ENCODE results near the gene THBS1. TPM values are rescaled to one million over a fixed set of nuclear protein-coding genes. Genes with fewer than 3 reads are reported as not detected.

Gene THBS1
- total RNA-seq: 462 TPM
- 244 TPM for polyA plus RNA-seq

GRCh38 chr15:39580485-39581241, at the start of gene THBS1:
THBS1 (plus strand) TSS chr15:39581079; CDS start chr15:39581858, 779 bp downstream.
- DNase-seq (ENCODE audit: extremely low spot score): peak; percentile 79
- WGBS: under 1% methylated on average over 74 of the region's 74 CpGs
- Histone ChIP-seq H3K4me1 (ENCODE audit: insufficient read depth) (no peaks in the 10 kb centered on the region), H3K4me3 (ENCODE audit: low read depth, low read length) (peak within 1 kb of the TSS; percentile 48), H3K27ac (ENCODE audit: low read depth) (peak within 1 kb of the TSS; percentile 93), H3K36me3 (ENCODE audit: insufficient read depth) (no peaks in the 10 kb centered on the region)

GRCh38 chr15:39534996-39535395, 45.9 kb upstream of the THBS1 start:
- WGBS: 83% methylated on average over 5 of the region's 5 CpGs
- H3K4me3 ChIP-seq (ENCODE audit: low read depth, low read length): no peak overlapping the region
- H3K36me3 ChIP-seq (ENCODE audit: insufficient read depth): no peaks in the 10 kb centered on the region
- no peak for DNase-seq (ENCODE audit: extremely low spot score)
- H3K4me1 ChIP-seq (ENCODE audit: insufficient read depth): no peaks in the 10 kb centered on the region
- H3K27ac ChIP-seq (ENCODE audit: low read depth): no peak overlapping the region

- Histone ChIP-seq H3K36me3 (ENCODE audit: insufficient read depth) (no peaks in the 10 kb centered on the region), H3K27ac (ENCODE audit: low read depth) (no peak overlapping the region), H3K4me1 (ENCODE audit: insufficient read depth) (no peaks in the 10 kb centered on the region), H3K4me3 (ENCODE audit: low read depth, low read length) (no peak overlapping the region)
- 68% methylated on average over 10 of the region's 10 CpGs for WGBS
- peak; percentile 39 for DNase-seq (ENCODE audit: extremely low spot score)
These were observed 45.4 kb upstream of the THBS1 start for GRCh38 chr15:39535466-39535865.

GRCh38 chr15:39538936-39539335, 41.9 kb upstream of the THBS1 start:
- no peak for DNase-seq (ENCODE audit: extremely low spot score)
- Histone ChIP-seq H3K36me3 (ENCODE audit: insufficient read depth) (no peaks in the 10 kb centered on the region), H3K4me1 (ENCODE audit: insufficient read depth) (no peaks in the 10 kb centered on the region), H3K27ac (ENCODE audit: low read depth) (no peak overlapping the region), H3K4me3 (ENCODE audit: low read depth, low read length) (no peak overlapping the region)
- WGBS: 88% methylated on average over 3 of the region's 3 CpGs

- 88% methylated on average over 2 of the region's 2 CpGs for WGBS
- DNase-seq (ENCODE audit: extremely low spot score): no peak
- Histone ChIP-seq H3K27ac (ENCODE audit: low read depth) (no peak overlapping the region), H3K36me3 (ENCODE audit: insufficient read depth) (no peaks in the 10 kb centered on the region), H3K4me1 (ENCODE audit: insufficient read depth) (no peaks in the 10 kb centered on the region), H3K4me3 (ENCODE audit: low read depth, low read length) (no peak overlapping the region)
These were observed 41.4 kb upstream of the THBS1 start for GRCh38 chr15:39539466-39539865.

GRCh38 chr15:39539973-39540558, 40.8 kb upstream of the THBS1 start:
- WGBS: 80% methylated on average over 3 of the region's 3 CpGs
- Histone ChIP-seq H3K4me1 (ENCODE audit: insufficient read depth) (no peaks in the 10 kb centered on the region), H3K36me3 (ENCODE audit: insufficient read depth) (no peaks in the 10 kb centered on the region), H3K4me3 (ENCODE audit: low read depth, low read length) (no peak overlapping the region), H3K27ac (ENCODE audit: low read depth) (no peak overlapping the region)
- DNase-seq (ENCODE audit: extremely low spot score): no peak

GRCh38 chr15:39542385-39543065, 38.4 kb upstream of the THBS1 start:
- 92% methylated on average over 4 of the region's 4 CpGs for WGBS
- DNase-seq (ENCODE audit: extremely low spot score): no peak

GRCh38 chr15:39543651-39544050, 37.2 kb upstream of the THBS1 start:
- H3K36me3 ChIP-seq (ENCODE audit: insufficient read depth): no peaks in the 10 kb centered on the region
- H3K4me1 ChIP-seq (ENCODE audit: insufficient read depth): no peaks in the 10 kb centered on the region
- H3K27ac ChIP-seq (ENCODE audit: low read depth): no peak overlapping the region
- no peak for DNase-seq (ENCODE audit: extremely low spot score)
- WGBS: 42% methylated on average over 1 of the region's 1 CpG
- H3K4me3 ChIP-seq (ENCODE audit: low read depth, low read length): no peak overlapping the region

More at GRCh38 chr15:39542385-39543065, 38.4 kb upstream of the THBS1 start:
- H3K4me1 ChIP-seq (ENCODE audit: insufficient read depth): no peaks in the 10 kb centered on the region
- no peaks in the 10 kb centered on the region for H3K36me3 ChIP-seq (ENCODE audit: insufficient read depth)
- no peak overlapping the region for H3K4me3 ChIP-seq (ENCODE audit: low read depth, low read length)
- no peak overlapping the region for H3K27ac ChIP-seq (ENCODE audit: low read depth)

- no peaks in the 10 kb centered on the region for H3K4me1 ChIP-seq (ENCODE audit: insufficient read depth)
- no peak for DNase-seq (ENCODE audit: extremely low spot score)
- H3K36me3 ChIP-seq (ENCODE audit: insufficient read depth): no peaks in the 10 kb centered on the region
- H3K4me3 ChIP-seq (ENCODE audit: low read depth, low read length): no peak overlapping the region
- no peak overlapping the region for H3K27ac ChIP-seq (ENCODE audit: low read depth)
- WGBS: 98% methylated on average over 1 of the region's 1 CpG
These were observed 34.0 kb upstream of the THBS1 start for GRCh38 chr15:39546842-39547241.

GRCh38 chr15:39548561-39548960, 32.3 kb upstream of the THBS1 start:
- WGBS: 97% methylated on average over 4 of the region's 4 CpGs
- H3K36me3 ChIP-seq (ENCODE audit: insufficient read depth): no peaks in the 10 kb centered on the region
- H3K4me3 ChIP-seq (ENCODE audit: low read depth, low read length): no peak overlapping the region
- H3K27ac ChIP-seq (ENCODE audit: low read depth): no peak overlapping the region
- no peaks in the 10 kb centered on the region for H3K4me1 ChIP-seq (ENCODE audit: insufficient read depth)
- DNase-seq (ENCODE audit: extremely low spot score): no peak

GRCh38 chr15:39549912-39550311, 31.0 kb upstream of the THBS1 start:
- no peak overlapping the region for H3K4me3 ChIP-seq (ENCODE audit: low read depth, low read length)
- WGBS: 89% methylated on average over 4 of the region's 4 CpGs
- no peaks in the 10 kb centered on the region for H3K36me3 ChIP-seq (ENCODE audit: insufficient read depth)
- H3K4me1 ChIP-seq (ENCODE audit: insufficient read depth): no peaks in the 10 kb centered on the region
- no peak overlapping the region for H3K27ac ChIP-seq (ENCODE audit: low read depth)
- no peak for DNase-seq (ENCODE audit: extremely low spot score)

GRCh38 chr15:39551476-39551875, 29.4 kb upstream of the THBS1 start:
- no peak overlapping the region for H3K27ac ChIP-seq (ENCODE audit: low read depth)
- H3K4me1 ChIP-seq (ENCODE audit: insufficient read depth): no peaks in the 10 kb centered on the region
- no peak overlapping the region for H3K4me3 ChIP-seq (ENCODE audit: low read depth, low read length)
- DNase-seq (ENCODE audit: extremely low spot score): no peak
- H3K36me3 ChIP-seq (ENCODE audit: insufficient read depth): no peaks in the 10 kb centered on the region
- 92% methylated on average over 2 of the region's 2 CpGs for WGBS

- Histone ChIP-seq H3K4me1 (ENCODE audit: insufficient read depth) (no peaks in the 10 kb centered on the region), H3K36me3 (ENCODE audit: insufficient read depth) (no peaks in the 10 kb centered on the region), H3K27ac (ENCODE audit: low read depth) (no peak overlapping the region), H3K4me3 (ENCODE audit: low read depth, low read length) (no peak overlapping the region)
- DNase-seq (ENCODE audit: extremely low spot score): no peak
- WGBS: 44% methylated on average over 2 of the region's 2 CpGs
These were observed 28.3 kb upstream of the THBS1 start for GRCh38 chr15:39552556-39552955.

All from urinary bladder (tissue), 4 donors.